SJCRH30 (cell line): ENCODE data around the gene CALB2. TPM values are rescaled to one million over a fixed set of nuclear protein-coding genes. Genes with fewer than 3 reads are reported as not detected.

Source experiments
- DNase-seq, 2 experiments: peaks; one replicate each; pipeline ENCODE4 v3.0.0-alpha.2; 2015 to 2020
- H3K27ac ChIP-seq: fragments of 250-450 bp; sonication (Bioruptor Pico); 2 replicates; pipeline ENCODE4 v1.5.1; 2020; ENCODE audit warnings: mild to moderate bottlenecking, moderate library complexity
- H3K27me3 ChIP-seq: fragments of 250-450 bp; sonication (Bioruptor Pico); 2 replicates; pipeline ENCODE4 v1.5.1; 2020; ENCODE audit warnings: mild to moderate bottlenecking, moderate library complexity
- H3K36me3 ChIP-seq: fragments of 250-450 bp; sonication (Bioruptor Pico); 2 replicates; pipeline ENCODE4 v1.5.1; 2020; ENCODE audit warnings: mild to moderate bottlenecking, moderate library complexity
- H3K4me1 ChIP-seq: fragments of 250-450 bp; sonication (Bioruptor Pico); 2 replicates; pipeline ENCODE4 v1.5.1; 2020; ENCODE audit warnings: mild to moderate bottlenecking, moderate library complexity
- H3K4me3 ChIP-seq: fragments of 250-450 bp; sonication (Bioruptor Pico); 2 replicates; pipeline ENCODE4 v1.5.1; 2020; ENCODE audit warnings: mild to moderate bottlenecking, moderate library complexity
- H3K9me3 ChIP-seq: fragments of 250-450 bp; sonication (Bioruptor Pico); replicated peaks from 2 replicates; pipeline ENCODE4 v1.5.1; 2020; ENCODE audit warnings: mild to moderate bottlenecking, moderate library complexity
- total RNA-seq: library from RNA; depleted of rRNA; stranded (reverse); fragments of >200 nt; shearing (Covaris generic); gene quantifications from 2 replicates; pipeline ENCODE4 v1.2.3, GENCODE V29; 2014

The CALB2 gene
- total RNA-seq, 1 experiment from 2014 or later, result not detected

DNA sequence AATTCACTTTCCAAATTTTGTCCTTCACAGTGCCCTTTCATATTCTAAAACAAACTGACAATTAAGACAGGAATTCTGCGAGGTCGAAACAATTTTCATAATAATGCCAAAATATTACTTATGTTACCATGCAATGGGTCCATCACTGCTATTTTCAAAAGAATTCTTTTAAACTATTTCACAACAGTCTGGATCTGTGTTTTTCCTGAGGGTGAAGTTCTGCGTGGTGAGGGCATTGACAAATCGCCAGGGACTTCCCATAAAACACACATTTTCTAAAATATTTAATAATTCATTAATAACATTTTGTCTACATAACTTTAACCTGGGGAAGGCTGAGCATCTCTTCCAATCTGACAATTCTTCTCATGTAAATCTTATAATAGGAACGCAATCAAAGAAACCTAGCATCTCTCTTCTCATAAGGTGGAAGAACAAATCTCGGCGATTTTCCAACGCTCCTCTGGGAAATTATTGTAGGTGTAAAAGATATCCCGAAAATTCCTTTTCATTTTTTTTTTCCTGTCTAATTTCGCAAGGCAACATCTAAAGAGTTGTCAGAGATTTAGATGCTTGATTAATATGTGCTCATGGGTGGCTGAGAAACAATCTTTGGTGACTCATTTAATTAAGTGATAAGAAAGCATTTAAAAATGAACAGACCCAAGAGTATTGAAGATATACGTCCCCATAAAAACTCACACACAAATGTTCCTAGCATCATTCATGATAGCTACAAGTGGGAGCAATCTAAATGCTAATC lies 41.5 kb downstream of the CALB2 start:
- H3K9me3 ChIP-seq, result no peaks in the 10 kb centered on the region
- DNase-seq, result no peak

GRCh38 chr16:71402007-71402406 lies 43.5 kb downstream of the CALB2 start:
- Histone ChIP-seq H3K4me3 (no peak overlapping the region), H3K4me1 (no peaks in the 10 kb centered on the region), H3K27ac (no peak overlapping the region), H3K36me3 (no peaks in the 10 kb centered on the region), H3K27me3 (no peaks in the 10 kb centered on the region), H3K9me3 (no peaks in the 10 kb centered on the region)
- no peak for DNase-seq

More for the DNA sequence above, 41.5 kb downstream of the CALB2 start:
- H3K4me3 ChIP-seq, result no peak overlapping the region
- no peaks in the 10 kb centered on the region for H3K36me3 ChIP-seq
- H3K4me1 ChIP-seq, result no peaks in the 10 kb centered on the region
- no peaks in the 10 kb centered on the region for H3K27me3 ChIP-seq
- H3K27ac ChIP-seq, result no peak overlapping the region

- DNase-seq, result no peak
- no peaks in the 10 kb centered on the region for H3K9me3 ChIP-seq
- H3K4me3 ChIP-seq, result no peak overlapping the region
- no peaks in the 10 kb centered on the region for H3K36me3 ChIP-seq
- H3K27me3 ChIP-seq, result no peaks in the 10 kb centered on the region
- no peaks in the 10 kb centered on the region for H3K4me1 ChIP-seq
- H3K27ac ChIP-seq, result no peak overlapping the region
Measured at GRCh38 chr16:71402674-71403073, 44.2 kb downstream of the CALB2 start.

- H3K27me3 ChIP-seq, result no peaks in the 10 kb centered on the region
- no peak overlapping the region for H3K4me3 ChIP-seq
- H3K4me1 ChIP-seq, result no peaks in the 10 kb centered on the region
- no peak overlapping the region for H3K27ac ChIP-seq
- H3K9me3 ChIP-seq, result no peaks in the 10 kb centered on the region
- DNase-seq, result no peak
- H3K36me3 ChIP-seq, result no peaks in the 10 kb centered on the region
Measured at GRCh38 chr16:71404364-71404763, 45.8 kb downstream of the CALB2 start.

DNA sequence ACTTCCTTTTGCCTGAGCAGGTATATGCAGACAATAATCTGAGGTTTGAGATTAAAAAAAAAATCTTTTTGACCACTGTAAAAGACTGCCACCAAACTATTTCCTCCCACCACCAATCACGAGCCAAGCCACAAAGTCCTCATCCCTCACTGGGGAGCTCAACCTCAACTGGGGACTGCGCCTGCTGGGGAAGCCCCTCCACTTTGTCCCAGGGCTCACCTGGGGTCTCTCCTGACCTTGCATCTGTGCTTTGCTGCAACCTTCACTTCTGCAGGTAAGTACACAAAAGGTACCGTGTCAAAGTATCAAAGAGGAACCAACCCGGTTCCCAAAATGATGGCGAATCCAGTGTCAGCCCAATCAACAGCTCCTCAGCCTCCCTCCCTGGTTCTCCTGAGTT lies 47.8 kb downstream of the CALB2 start:
- no peak overlapping the region for H3K4me3 ChIP-seq
- DNase-seq, result no peak
- no peaks in the 10 kb centered on the region for H3K36me3 ChIP-seq
- no peaks in the 10 kb centered on the region for H3K9me3 ChIP-seq
- no peak overlapping the region for H3K27ac ChIP-seq
- no peaks in the 10 kb centered on the region for H3K27me3 ChIP-seq
- H3K4me1 ChIP-seq, result no peaks in the 10 kb centered on the region

GRCh38 chr16:71406724-71407123 lies 48.2 kb downstream of the CALB2 start:
- no peak overlapping the region for H3K4me3 ChIP-seq
- H3K27me3 ChIP-seq, result no peaks in the 10 kb centered on the region
- no peaks in the 10 kb centered on the region for H3K36me3 ChIP-seq
- H3K27ac ChIP-seq, result no peak overlapping the region
- DNase-seq, result no peak
- no peaks in the 10 kb centered on the region for H3K4me1 ChIP-seq
- no peaks in the 10 kb centered on the region for H3K9me3 ChIP-seq

GRCh38 chr16:71407731-71408130 lies 49.2 kb downstream of the CALB2 start:
- Histone ChIP-seq H3K9me3 (no peaks in the 10 kb centered on the region), H3K27me3 (no peaks in the 10 kb centered on the region), H3K27ac (no peak overlapping the region), H3K4me1 (no peaks in the 10 kb centered on the region), H3K36me3 (no peaks in the 10 kb centered on the region), H3K4me3 (no peak overlapping the region)
- DNase-seq, result no peak

DNA sequence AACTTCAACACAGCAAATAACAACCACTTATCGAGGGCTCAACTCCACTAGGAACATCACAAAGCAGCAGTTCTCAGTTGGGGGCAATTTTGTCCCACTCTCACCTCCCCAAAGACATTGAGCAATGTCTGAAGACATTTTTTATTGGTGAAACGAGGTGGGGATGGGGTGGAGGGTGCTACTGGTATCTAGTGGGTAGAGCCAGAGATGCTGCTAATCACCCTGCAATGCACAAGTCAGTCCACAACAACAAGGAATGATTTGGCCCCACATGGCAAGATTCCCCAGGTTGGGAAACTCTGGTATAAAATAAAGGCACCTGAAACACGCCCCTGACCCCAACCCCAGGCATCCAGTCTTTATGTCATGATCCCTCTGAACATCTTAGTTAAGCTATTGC lies 50.0 kb downstream of the CALB2 start:
- H3K36me3 ChIP-seq, result no peaks in the 10 kb centered on the region
- H3K9me3 ChIP-seq, result no peaks in the 10 kb centered on the region
- H3K27me3 ChIP-seq, result no peaks in the 10 kb centered on the region
- no peak overlapping the region for H3K4me3 ChIP-seq
- no peak overlapping the region for H3K27ac ChIP-seq
- no peak for DNase-seq
- H3K4me1 ChIP-seq, result no peaks in the 10 kb centered on the region

DNA sequence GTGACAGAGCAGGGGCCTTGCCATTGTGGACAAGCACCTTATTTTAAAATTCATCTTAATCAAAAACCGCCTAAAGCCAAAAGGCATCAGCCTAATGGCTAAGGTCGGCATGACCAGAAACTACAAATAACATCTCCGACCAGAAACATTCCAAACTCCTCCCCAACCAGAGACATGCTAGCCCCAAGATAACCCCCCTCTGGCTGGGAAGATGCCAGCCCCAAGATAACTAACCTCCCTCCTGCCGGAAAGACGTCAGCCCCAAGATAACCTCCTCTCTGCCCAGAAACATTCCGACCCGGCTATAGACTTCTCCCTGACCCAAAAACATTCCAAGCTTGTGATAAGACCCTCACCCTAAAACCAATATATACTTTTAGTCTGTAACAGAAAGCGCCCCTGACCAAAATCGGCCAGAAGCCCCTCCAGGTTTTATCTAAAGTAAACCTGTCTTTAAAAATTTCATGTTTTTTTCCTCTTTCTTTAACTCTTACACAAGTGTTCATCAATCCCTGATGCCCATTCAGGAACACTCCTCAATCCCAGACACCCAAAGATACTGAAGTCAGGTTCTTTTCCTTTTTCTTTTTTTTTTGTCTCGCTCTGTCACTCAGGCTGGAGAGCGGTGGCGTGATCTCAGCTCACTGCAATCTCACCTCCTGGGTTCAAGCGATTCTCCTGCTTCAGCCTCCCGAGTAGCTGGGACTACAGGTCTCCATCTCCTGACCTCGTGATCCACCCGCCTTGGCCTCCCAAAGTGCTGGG lies 50.7 kb downstream of the CALB2 start:
- no peaks in the 10 kb centered on the region for H3K4me1 ChIP-seq
- no peak overlapping the region for H3K4me3 ChIP-seq
- no peak overlapping the region for H3K27ac ChIP-seq
- H3K36me3 ChIP-seq, result no peaks in the 10 kb centered on the region
- DNase-seq, result no peak
- no peaks in the 10 kb centered on the region for H3K27me3 ChIP-seq
- no peaks in the 10 kb centered on the region for H3K9me3 ChIP-seq

- H3K4me1 ChIP-seq, result no peaks in the 10 kb centered on the region
- DNase-seq, result no peak
- no peaks in the 10 kb centered on the region for H3K9me3 ChIP-seq
- H3K27me3 ChIP-seq, result no peaks in the 10 kb centered on the region
- H3K4me3 ChIP-seq, result no peak overlapping the region
- no peak overlapping the region for H3K27ac ChIP-seq
- H3K36me3 ChIP-seq, result no peaks in the 10 kb centered on the region
Measured at GRCh38 chr16:71410146-71410545, 51.6 kb downstream of the CALB2 start.

DNA sequence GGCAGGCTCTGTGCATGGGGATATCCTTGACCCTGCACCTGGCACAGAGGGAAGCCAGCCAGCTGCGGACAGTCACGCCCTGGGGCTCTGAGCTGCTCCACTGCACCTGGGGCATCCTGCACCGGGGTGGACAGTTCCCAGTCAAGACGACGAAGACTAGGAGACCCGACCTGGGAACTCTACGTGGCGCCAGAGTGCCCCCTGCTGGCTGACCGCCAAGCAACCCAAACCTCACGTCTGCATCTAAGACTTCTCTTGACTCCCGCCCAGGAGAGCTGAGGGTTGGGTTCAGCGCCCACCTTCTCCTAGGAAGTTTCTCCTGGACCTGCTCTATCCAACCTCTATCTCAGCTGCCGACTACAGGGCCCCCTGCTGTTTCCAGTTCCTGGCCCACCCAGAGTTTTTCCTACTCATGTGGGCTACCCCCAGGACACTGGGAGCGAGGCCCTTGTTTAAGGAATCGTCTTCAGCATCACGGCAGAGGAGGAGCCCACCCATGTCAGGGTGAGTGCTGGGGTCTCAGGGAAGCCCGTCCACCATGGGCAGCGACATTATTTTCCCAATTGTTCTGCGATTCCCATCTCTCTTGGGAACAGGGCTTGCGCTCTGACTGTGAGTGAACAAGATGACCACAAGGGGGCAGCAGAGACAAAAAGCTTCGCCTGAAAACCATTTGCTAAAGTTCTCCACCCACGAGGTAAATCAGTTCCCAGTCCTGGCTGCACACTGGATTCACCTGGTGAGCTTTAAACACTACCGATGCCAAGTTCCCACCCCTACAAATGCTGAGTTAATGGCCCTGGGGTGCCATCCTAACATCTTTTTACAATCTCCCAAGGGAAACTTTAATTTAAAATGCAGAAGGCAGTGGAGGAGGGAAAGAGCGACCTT lies 54.0 kb downstream of the CALB2 start:
- H3K4me3 ChIP-seq, result no peak overlapping the region
- H3K27ac ChIP-seq, result no peak overlapping the region
- H3K9me3 ChIP-seq, result no peaks in the 10 kb centered on the region
- H3K4me1 ChIP-seq, result no peaks in the 10 kb centered on the region
- H3K36me3 ChIP-seq, result no peaks in the 10 kb centered on the region
- H3K27me3 ChIP-seq, result no peaks in the 10 kb centered on the region
- DNase-seq, result peak; percentile 48 to 85

- H3K4me1 ChIP-seq, result no peaks in the 10 kb centered on the region
- no peaks in the 10 kb centered on the region for H3K36me3 ChIP-seq
- H3K4me3 ChIP-seq, result no peak overlapping the region
- H3K27ac ChIP-seq, result no peak overlapping the region
- H3K9me3 ChIP-seq, result no peaks in the 10 kb centered on the region
- no peak for DNase-seq
- no peaks in the 10 kb centered on the region for H3K27me3 ChIP-seq
Measured at GRCh38 chr16:71413341-71413740, 54.8 kb downstream of the CALB2 start.

DNA sequence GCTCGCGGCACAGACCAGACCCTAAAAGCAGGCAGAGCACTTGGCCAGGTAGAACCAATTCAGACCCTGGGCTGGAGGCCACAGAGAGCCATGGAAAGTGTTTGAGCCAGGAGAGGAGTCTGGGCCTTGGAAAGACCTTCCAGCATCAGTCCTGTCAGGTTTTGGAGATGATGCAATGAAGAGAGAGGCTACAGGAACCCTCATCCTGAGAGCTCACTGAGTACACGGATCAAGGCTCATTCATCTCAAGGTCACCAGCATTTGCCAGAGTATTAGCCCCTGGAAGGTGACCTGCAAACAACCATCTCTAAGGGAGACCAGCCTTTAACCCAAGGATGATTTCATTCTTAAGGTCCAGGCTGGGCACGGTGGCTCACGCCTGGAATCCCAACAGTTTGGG lies 55.5 kb downstream of the CALB2 start:
- Histone ChIP-seq H3K4me1 (no peaks in the 10 kb centered on the region), H3K27me3 (no peaks in the 10 kb centered on the region), H3K36me3 (no peaks in the 10 kb centered on the region), H3K4me3 (no peak overlapping the region), H3K9me3 (no peaks in the 10 kb centered on the region), H3K27ac (no peak overlapping the region)
- DNase-seq, result no peak

GRCh38 chr16:71421911-71422310 lies 63.4 kb downstream of the CALB2 start:
- H3K4me1 ChIP-seq, result no peaks in the 10 kb centered on the region
- H3K27ac ChIP-seq, result no peak overlapping the region
- H3K9me3 ChIP-seq, result no peaks in the 10 kb centered on the region
- peak; percentile 13 to 36 for DNase-seq
- no peaks in the 10 kb centered on the region for H3K27me3 ChIP-seq
- H3K36me3 ChIP-seq, result no peaks in the 10 kb centered on the region
- no peak overlapping the region for H3K4me3 ChIP-seq

DNA sequence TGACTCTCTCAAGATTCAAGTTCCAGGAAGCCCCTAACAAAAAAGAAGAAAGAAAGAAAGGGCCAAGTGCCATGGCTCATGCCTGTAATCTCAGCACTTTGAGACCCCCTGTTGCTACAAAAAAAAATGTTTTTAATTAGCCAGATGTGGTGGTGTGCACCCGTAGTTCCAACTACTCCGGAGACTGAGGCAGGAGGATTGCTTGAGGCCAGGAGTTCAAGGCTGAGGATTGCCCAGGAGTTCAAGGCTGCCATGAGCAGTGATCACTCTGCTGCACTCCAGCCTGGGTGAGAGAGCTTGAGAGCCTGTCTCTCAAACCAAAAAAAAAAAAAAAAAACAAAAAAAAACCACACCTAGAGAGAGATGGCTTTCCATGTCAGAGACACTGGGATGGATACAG lies 64.5 kb downstream of the CALB2 start:
- no peak for DNase-seq
- Histone ChIP-seq H3K9me3 (no peaks in the 10 kb centered on the region), H3K27ac (no peak overlapping the region), H3K4me1 (no peaks in the 10 kb centered on the region), H3K27me3 (no peaks in the 10 kb centered on the region), H3K4me3 (no peak overlapping the region), H3K36me3 (no peaks in the 10 kb centered on the region)
